Thyroid gland (tissue), 4 donors: ENCODE data around the gene PIK3CD.

ENCODE experiments used
- POLR2A ChIP-seq, 2 donors: fragments of 450-650 bp; IDR thresholded peaks; one replicate each; pipeline ENCODE4 v1.6.1; 2017; ENCODE audit warnings: antibody characterized with exemption in 2 of 2, mild to moderate bottlenecking in 2 of 2, moderate library complexity in 1 of 2
- TF ChIP-seq, protein P1 (sequence below), 6 experiments: fragments of 200-600 bp in 3 of 6; fragments of 450-650 bp in 3 of 6; sonication (generic) in 3 of 6; IDR thresholded peaks; one replicate each; pipeline ENCODE4 v1.5.1; 2016 to 2019; ENCODE audit warnings: antibody characterized with exemption in 6 of 6, mild to moderate bottlenecking in 2 of 6, inconsistent platforms in 1 of 6, moderate library complexity in 1 of 6

DNA sequence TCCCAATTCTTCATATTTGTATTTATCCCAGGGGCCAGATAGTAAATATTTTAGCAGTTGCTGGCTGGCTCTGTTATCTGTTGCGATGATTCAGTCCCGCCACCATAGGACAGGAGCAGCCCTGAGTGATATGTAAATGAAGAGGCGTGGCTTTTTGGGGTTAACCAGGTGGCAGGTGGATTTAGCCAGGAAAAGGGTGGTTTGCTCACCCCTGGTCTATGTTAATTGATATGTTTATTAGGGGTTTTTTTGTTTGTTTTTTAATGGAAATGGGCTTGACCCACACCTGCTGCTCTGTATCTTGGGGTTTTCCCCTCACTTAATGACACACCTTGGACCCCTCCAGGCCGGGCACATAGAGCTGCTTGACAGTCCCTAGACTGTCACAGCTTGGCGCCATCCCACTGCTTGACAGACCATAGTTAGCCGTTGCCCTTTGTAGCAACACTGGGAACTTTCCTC is 62.8 kb downstream of the PIK3CD start:
- TF ChIP-seq, protein P1, sequence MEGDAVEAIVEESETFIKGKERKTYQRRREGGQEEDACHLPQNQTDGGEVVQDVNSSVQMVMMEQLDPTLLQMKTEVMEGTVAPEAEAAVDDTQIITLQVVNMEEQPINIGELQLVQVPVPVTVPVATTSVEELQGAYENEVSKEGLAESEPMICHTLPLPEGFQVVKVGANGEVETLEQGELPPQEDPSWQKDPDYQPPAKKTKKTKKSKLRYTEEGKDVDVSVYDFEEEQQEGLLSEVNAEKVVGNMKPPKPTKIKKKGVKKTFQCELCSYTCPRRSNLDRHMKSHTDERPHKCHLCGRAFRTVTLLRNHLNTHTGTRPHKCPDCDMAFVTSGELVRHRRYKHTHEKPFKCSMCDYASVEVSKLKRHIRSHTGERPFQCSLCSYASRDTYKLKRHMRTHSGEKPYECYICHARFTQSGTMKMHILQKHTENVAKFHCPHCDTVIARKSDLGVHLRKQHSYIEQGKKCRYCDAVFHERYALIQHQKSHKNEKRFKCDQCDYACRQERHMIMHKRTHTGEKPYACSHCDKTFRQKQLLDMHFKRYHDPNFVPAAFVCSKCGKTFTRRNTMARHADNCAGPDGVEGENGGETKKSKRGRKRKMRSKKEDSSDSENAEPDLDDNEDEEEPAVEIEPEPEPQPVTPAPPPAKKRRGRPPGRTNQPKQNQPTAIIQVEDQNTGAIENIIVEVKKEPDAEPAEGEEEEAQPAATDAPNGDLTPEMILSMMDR (IDR thresholded peaks at IDR 0.05) = no peak
- no peak for TF ChIP-seq POLR2A (IDR thresholded peaks at IDR 0.05)
